H1 (cell line): Measurements from ENCODE around the gene DENND6B.

Source experiments
- CBX8 ChIP-seq: fragments of 300-800, 300-1000 bp; sonication (generic); IDR thresholded peaks from 2 replicates; pipeline ENCODE4 v1.7.1; 2016; ENCODE audit warnings: low read depth, low read length, borderline replicate concordance
- CTCF ChIP-seq, 3 experiments: IDR thresholded peaks; 1 replicate in 2 of 3; 2 replicates in 1 of 3; pipeline versions ENCODE4 v1.5.1 to v1.6.1; 2011; ENCODE audit warnings: low read length in 3 of 3, mild to moderate bottlenecking in 3 of 3, inconsistent platforms in 2 of 3, low read depth in 1 of 3, moderate library complexity in 1 of 3; ENCODE audit not compliant: insufficient read depth in 1 of 3; ENCODE audit errors: control extremely low read depth in 1 of 3
- EP300 ChIP-seq, 2 experiments: IDR thresholded peaks; 1 replicate in 1 of 2; 2 replicates in 1 of 2; pipeline ENCODE4 v1.6.1; 2011 to 2012; ENCODE audit warnings: low read depth in 2 of 2, low read length in 2 of 2, mild to moderate bottlenecking in 2 of 2, borderline replicate concordance in 1 of 2, inconsistent platforms in 1 of 2, moderate library complexity in 1 of 2
- EZH2 ChIP-seq: fragments of 200-600 bp; sonication (generic); IDR thresholded peaks from 2 replicates; pipeline ENCODE4 v1.7.1; 2012; ENCODE audit warnings: low read depth, mild to moderate bottlenecking, moderate library complexity, low read length, inconsistent platforms; ENCODE audit not compliant: severe bottlenecking
- POLR2A ChIP-seq, 2 experiments: IDR thresholded peaks; 1 replicate in 1 of 2; 2 replicates in 1 of 2; pipeline ENCODE4 v1.6.1; 2011; ENCODE audit warnings: low read depth in 2 of 2, low read length in 2 of 2, mild to moderate bottlenecking in 2 of 2; ENCODE audit errors: control extremely low read depth in 1 of 2
- POLR2AphosphoS5 ChIP-seq: IDR thresholded peaks from 2 replicates; pipeline ENCODE4 v1.6.1; 2011; ENCODE audit warnings: low read depth, low read length
- SUZ12 ChIP-seq: fragments of 200-600 bp; sonication (generic); IDR thresholded peaks from 2 replicates; pipeline ENCODE4 v1.6.1; 2012; ENCODE audit warnings: mild to moderate bottlenecking, inconsistent platforms, low read length, moderate library complexity, mixed read lengths
- ZNF274 ChIP-seq: IDR thresholded peaks from 2 replicates; pipeline ENCODE4 v1.7.0; 2012; ENCODE audit warnings: low read length, borderline replicate concordance; ENCODE audit errors: extremely low read depth

DNA sequence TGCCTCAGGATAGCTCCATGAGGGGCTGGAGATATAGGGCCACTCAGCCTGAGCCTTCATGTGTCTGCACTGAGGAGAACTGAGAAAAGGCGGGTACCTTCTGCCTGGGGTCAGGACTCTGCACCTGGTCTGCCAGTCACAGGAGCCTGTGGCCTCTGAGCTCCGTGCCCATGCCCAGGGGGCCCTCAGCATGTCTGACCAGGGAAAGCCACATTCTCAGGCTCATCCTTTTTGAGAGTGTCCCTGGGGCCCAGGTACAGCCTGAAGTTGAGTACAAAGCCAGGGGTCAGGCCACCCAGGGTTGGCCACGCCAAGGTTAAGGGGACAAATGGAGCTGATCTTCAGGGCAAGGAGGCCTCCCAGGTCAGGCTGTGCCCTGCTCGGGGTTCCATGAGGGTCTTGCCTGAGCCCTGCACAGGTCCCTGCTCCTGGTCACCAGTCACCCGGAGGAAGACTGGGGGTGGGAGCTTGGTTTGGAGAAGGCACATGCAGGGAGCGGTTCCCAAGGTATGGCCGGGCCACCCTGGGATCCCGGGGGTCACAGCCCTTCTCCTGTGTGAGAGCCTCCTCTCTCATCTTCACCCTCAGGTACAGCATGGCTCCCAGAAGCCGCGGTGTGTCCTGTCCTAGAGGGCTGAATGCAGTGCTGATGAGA, 6.0 kb downstream of the DENND6B start:
- TF ChIP-seq POLR2A (IDR thresholded peaks at IDR 0.05; ENCODE audit: control extremely low read depth in 1 of 2, low read depth in 2 of 2, low read length in 2 of 2) = no peak
- TF ChIP-seq CTCF (IDR thresholded peaks at IDR 0.05; ENCODE audit: control extremely low read depth in 1 of 3, insufficient read depth in 1 of 3, low read depth in 1 of 3, low read length in 3 of 3) = no peak
- no peak for TF ChIP-seq CBX8
- TF ChIP-seq EP300 (IDR thresholded peaks at IDR 0.05; ENCODE audit: borderline replicate concordance in 1 of 2, low read depth in 2 of 2, low read length in 2 of 2) = no peak
- no peak for TF ChIP-seq POLR2AphosphoS5
- no peak for TF ChIP-seq SUZ12
- no peak for TF ChIP-seq ZNF274
- no peak for TF ChIP-seq EZH2
